PC-3 (cell line): ENCODE results near the gene AKAP8L. TPM values are rescaled to one million over a fixed set of nuclear protein-coding genes. Genes with fewer than 3 reads are reported as not detected.

Experiments used
- ATAC-seq: fragments of 200-7000 bp; cut with Tn5 transposase; 2 replicates; pipeline ENCODE4 v1.9.1; 2020; ENCODE audit warnings: mild to moderate bottlenecking, moderate library complexity
- Bru-seq: library from RNA; stranded (reverse); fragments of 400-500 nt; gene quantifications from one replicate; lab custom pipeline; 2021; lab: Mats Ljungman, UMichigan
- BruChase-seq, 2 experiments: library from RNA; stranded (reverse); fragments of 400-500 nt; gene quantifications; one replicate each; lab custom pipeline; 2021; lab: Mats Ljungman, UMichigan
- BruUV-seq: library from RNA; stranded (reverse); fragments of 400-500 nt; replicated peaks from 2 replicates; lab custom pipeline; 2021; lab: Mats Ljungman, UMichigan
- CTCF ChIA-PET: fragments of 300-600 bp; sonication (Branson Sonifier 250); formaldehyde crosslinking; loops from one replicate; lab custom pipeline; 2022; ENCODE audit warnings: antibody characterized with exemption; lab: Charles Lee
- POLR2A ChIA-PET: fragments of 300-600 bp; sonication (Branson Sonifier 250); formaldehyde crosslinking; loops from one replicate; lab custom pipeline; 2022; ENCODE audit warnings: antibody characterized with exemption; ENCODE audit not compliant: unreplicated experiment; lab: Charles Lee
- DNase-seq: peaks from one replicate; pipeline ENCODE4 v3.0.0-alpha.2; 2015
- H2AFZ ChIP-seq: fragments of 300-600 bp; sonication (generic); 2 replicates; pipeline ENCODE4 v1.6.0; 2016; ENCODE audit warnings: antibody characterized with exemption, low read length
- H3F3A ChIP-seq: fragments of 300-600 bp; sonication (generic); one replicate; pipeline ENCODE4 v1.6.0; 2017; ENCODE audit warnings: antibody characterized with exemption, low read length, control low read depth, mild to moderate bottlenecking; ENCODE audit not compliant: unreplicated experiment
- H3K27ac ChIP-seq: fragments of 300-600 bp; sonication (generic); 2 replicates; pipeline ENCODE4 v1.5.1; 2016; ENCODE audit warnings: mild to moderate bottlenecking, low read length
- H3K27me3 ChIP-seq: fragments of 300-600 bp; sonication (generic); 2 replicates; pipeline ENCODE4 v1.6.1; 2016; ENCODE audit warnings: low read length, mixed read lengths
- H3K36me3 ChIP-seq: fragments of 300-600 bp; sonication (generic); 2 replicates; pipeline ENCODE4 v1.6.1; 2016; ENCODE audit warnings: low read depth, mixed run types, low read length, mixed read lengths
- H3K4me1 ChIP-seq: fragments of 300-600 bp; sonication (generic); 2 replicates; pipeline ENCODE4 v1.5.1; 2016; ENCODE audit warnings: low read length; ENCODE audit not compliant: insufficient read depth
- H3K4me2 ChIP-seq: fragments of 300-600 bp; sonication (generic); 2 replicates; pipeline ENCODE4 v1.6.0; 2016; ENCODE audit warnings: low read length
- H3K4me3 ChIP-seq: fragments of 300-600 bp; sonication (generic); 2 replicates; pipeline ENCODE4 v1.5.1; 2016; ENCODE audit warnings: mild to moderate bottlenecking, low read length, mixed read lengths
- H3K79me2 ChIP-seq: fragments of 300-600 bp; sonication (generic); 2 replicates; pipeline ENCODE4 v1.6.1; 2017; ENCODE audit warnings: low read length, mixed read lengths
- H3K9ac ChIP-seq: fragments of 300-600 bp; sonication (generic); 2 replicates; pipeline ENCODE4 v1.6.0; 2016; ENCODE audit warnings: mild to moderate bottlenecking, low read length
- H3K9me2 ChIP-seq: fragments of 300-600 bp; sonication (generic); replicated peaks from 2 replicates; pipeline ENCODE4 v1.6.1; 2016; ENCODE audit warnings: mixed run types, low read length, mixed read lengths
- H3K9me3 ChIP-seq: fragments of 300-600 bp; sonication (generic); 2 replicates; pipeline ENCODE4 v1.6.1; 2016; ENCODE audit warnings: low read length, mixed read lengths
- H4K20me1 ChIP-seq: fragments of 300-600 bp; sonication (generic); 2 replicates; pipeline ENCODE4 v1.6.1; 2016; ENCODE audit warnings: low read length, mixed read lengths
- CTCF ChIP-seq: fragments of 300-600 bp; sonication (generic); conservative IDR thresholded peaks from 2 replicates; pipeline ENCODE4 v1.5.1; 2017; ENCODE audit warnings: antibody characterized with exemption, low read depth, mild to moderate bottlenecking, low read length
- EZH2 ChIP-seq: fragments of 300-600 bp; sonication (generic); IDR thresholded peaks from one replicate; pipeline ENCODE4 v1.6.1; 2017; ENCODE audit warnings: antibody characterized with exemption, mild to moderate bottlenecking, low read length; ENCODE audit not compliant: unreplicated experiment
- EZH2phosphoT487 ChIP-seq: fragments of 300-600 bp; sonication (generic); IDR thresholded peaks from 2 replicates; pipeline ENCODE4 v1.6.1; 2018; ENCODE audit warnings: mild to moderate bottlenecking, antibody characterized with exemption, low read length, borderline replicate concordance
- intact Hi-C: fragments of 100-400 bp; cut with micrococcal nuclease; formaldehyde crosslinking; loops from 2 replicates; pipeline ENCODE4 v1.9.0; 2023
- long read RNA-seq: library from polyadenylated mRNA; unstranded; transcript quantifications from one replicate; pipeline ENCODE4 v2.0.0, GENCODE V29; 2021; ENCODE audit not compliant: unreplicated experiment
- total RNA-seq: library from RNA; depleted of rRNA; stranded (reverse); fragments of >200 nt; gene quantifications from 2 replicates; pipeline ENCODE4 v1.2.3, GENCODE V29; 2014; rRNA removed

Gene AKAP8L, protein sequence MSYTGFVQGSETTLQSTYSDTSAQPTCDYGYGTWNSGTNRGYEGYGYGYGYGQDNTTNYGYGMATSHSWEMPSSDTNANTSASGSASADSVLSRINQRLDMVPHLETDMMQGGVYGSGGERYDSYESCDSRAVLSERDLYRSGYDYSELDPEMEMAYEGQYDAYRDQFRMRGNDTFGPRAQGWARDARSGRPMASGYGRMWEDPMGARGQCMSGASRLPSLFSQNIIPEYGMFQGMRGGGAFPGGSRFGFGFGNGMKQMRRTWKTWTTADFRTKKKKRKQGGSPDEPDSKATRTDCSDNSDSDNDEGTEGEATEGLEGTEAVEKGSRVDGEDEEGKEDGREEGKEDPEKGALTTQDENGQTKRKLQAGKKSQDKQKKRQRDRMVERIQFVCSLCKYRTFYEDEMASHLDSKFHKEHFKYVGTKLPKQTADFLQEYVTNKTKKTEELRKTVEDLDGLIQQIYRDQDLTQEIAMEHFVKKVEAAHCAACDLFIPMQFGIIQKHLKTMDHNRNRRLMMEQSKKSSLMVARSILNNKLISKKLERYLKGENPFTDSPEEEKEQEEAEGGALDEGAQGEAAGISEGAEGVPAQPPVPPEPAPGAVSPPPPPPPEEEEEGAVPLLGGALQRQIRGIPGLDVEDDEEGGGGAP
- total RNA-seq = 97.9 and 137 TPM in 2 replicates
- percentile 82 among the genes with signal in this experiment for Bru-seq, nascent RNA
- percentile 90 among the genes with signal in this experiment for BruChase-seq, experiment 1, labeled RNA remaining after a 6-hour chase
- percentile 89 among the genes with signal in this experiment for BruChase-seq, experiment 2, labeled RNA remaining after a 2-hour chase
- long read RNA-seq, transcript AKAP8L-201 (14 exons, 2,146 nt) = major isoform, 83 of 216 reads
- long read RNA-seq, partial matches to known transcripts = 89 of 216 reads
- long read RNA-seq, other reads (novel, unspliced or antisense) = 44 of 216 reads

DNA sequence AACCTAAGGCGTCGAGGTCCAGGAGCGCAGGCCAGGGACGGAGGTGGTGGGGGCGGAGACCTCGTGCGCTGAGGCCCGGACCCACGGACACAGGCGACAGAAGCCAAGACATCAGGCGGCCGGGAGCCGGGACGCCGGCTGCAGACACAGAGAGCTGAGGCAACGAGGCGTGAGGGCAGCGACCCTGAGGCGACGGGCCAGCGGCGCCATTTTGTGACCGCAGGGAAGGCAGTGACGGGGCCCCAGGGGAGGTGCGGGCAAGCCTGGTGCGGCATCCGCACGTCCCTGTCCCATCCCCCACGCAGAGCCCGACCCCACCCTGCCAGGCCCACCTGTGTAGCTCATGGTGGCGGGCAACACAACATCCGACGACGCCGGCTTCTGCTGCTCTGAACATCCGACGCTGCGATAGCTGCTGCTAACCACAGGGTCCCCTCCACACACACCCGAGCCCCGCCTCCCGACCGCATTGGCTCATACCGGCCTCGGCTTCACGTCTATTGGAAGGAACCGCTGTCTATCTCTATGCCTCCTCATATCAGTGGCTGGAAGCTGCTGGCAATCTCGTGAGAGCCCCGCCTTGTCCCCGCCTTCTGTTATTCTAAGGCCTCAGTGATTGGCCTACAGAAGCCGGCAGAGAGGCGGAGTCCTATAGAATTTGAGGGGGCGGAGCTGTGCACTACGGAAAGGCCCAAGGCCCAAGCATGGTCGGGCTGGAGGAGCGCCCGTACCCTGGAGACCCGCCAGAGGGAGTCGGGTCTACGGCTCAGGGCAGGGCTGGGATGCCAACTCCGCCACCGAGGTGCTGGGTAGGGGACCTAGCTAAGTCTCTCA, at the start of gene AKAP8L:
Gene AKAP8L (minus strand): TSS at position 410 of the 834 bp plus-strand sequence. CDS start 65 bp downstream, at position 345.
- TF ChIP-seq EZH2 (no peak), CTCF (peak; percentile 64)
- Histone ChIP-seq H3K9ac (peak within 1 kb of the TSS; percentile 92), H3K4me2 (peak within 1 kb of the TSS; percentile 97), H3F3A (no peaks in the 10 kb centered on the region), H3K27ac (peak within 1 kb of the TSS; percentile 45), H3K4me1 (peaks cover 23% of the 10 kb centered on the region), H2AFZ (peak within 1 kb of the TSS; percentile 54), H4K20me1 (peaks cover 24% of the 10 kb centered on the region), H3K9me3 (no peaks in the 10 kb centered on the region), H3K27me3 (no peaks in the 10 kb centered on the region), H3K36me3 (peaks cover 26% of the 10 kb centered on the region), H3K79me2 (peaks cover 49% of the 10 kb centered on the region), H3K9me2 (no peaks in the 10 kb centered on the region), H3K4me3 (peak within 1 kb of the TSS; percentile 97)
- intact Hi-C loops = loop anchor here (1.0 to 10.0 kb wide), 3 partner anchors 39 to 154 kb away; partner anchors contain the start of gene AKAP8
- DNase-seq = peak; percentile 99
- no TSS peak for BruUV-seq
- CTCF ChIA-PET = interaction anchor here (1.8 kb wide), 1 partner anchor 137 kb away, joined by 15 read pairs; no protein-coding TSS in a partner anchor
- ATAC-seq = peak; percentile 92
- POLR2A ChIA-PET = interaction anchor here (0.6 to 1.5 kb wide), 5 partner anchors 9 to 147 kb away, joined by 4 to 23 read pairs (median 5); partner anchors contain the start of gene AKAP8

DNA sequence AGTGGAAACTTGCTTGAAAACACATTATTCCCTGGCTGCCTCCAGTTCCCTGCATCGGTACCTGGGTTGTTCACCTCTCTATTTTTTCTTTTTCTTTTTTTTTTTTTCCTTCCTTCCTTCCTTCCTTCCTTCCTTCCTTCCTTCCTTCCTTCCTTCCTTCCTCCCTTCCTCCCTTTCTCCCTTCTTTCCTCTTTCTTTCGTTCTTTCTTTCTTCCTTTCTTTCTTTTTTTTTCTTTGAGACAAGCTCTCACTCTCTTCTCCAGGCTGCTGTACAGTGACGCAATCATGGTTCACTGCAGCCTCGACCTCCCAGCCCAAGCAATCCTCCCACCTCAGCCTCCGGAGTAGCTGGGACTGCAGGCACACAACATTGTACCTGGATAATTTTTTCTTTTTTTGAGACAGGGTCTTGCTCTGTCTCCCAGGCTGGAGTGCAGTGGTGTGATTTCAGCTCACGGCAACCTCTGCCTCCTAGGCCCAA, 49.0 kb upstream of the AKAP8L start:
- Histone ChIP-seq H3K4me1 (peaks cover 14% of the 10 kb centered on the region), H3K79me2 (no peaks in the 10 kb centered on the region), H3K9me2 (no peaks in the 10 kb centered on the region), H3K27ac (no peak overlapping the region), H3F3A (no peaks in the 10 kb centered on the region), H3K9me3 (no peaks in the 10 kb centered on the region), H3K9ac (no peak overlapping the region), H4K20me1 (no peaks in the 10 kb centered on the region; the same call in 1 of the 2 replicates), H3K4me2 (0 out of 2 replicates have a peak overlapping the region, but pooled peaks have one; percentile 19), H2AFZ (no peak overlapping the region), H3K27me3 (no peaks in the 10 kb centered on the region), H3K36me3 (no peaks in the 10 kb centered on the region), H3K4me3 (no peak overlapping the region)
- DNase-seq (no peak), ATAC-seq (no peak)
- ChIA-PET POLR2A (no interaction called here), CTCF (interaction anchor here (0.7 kb wide), 1 partner anchor 79 kb away, joined by 4 read pairs; no protein-coding TSS in a partner anchor)
- no peak for TF ChIP-seq CTCF
- no peak for TF ChIP-seq EZH2phosphoT487
- no peak for TF ChIP-seq EZH2
- intact Hi-C loops = no loop called here
- BruUV-seq = no TSS peak
